HG03354 (cell line): ENCODE data around the gene KRTAP5-10.
"Not testable (repeated sequence)": the region's sequence is repeated elsewhere in the genome, so short reads cannot be mapped to it uniquely, and the experiment has no call there.

Experiments
- ATAC-seq: cut with Tn5 transposase; IDR thresholded peaks from one replicate; pipeline ENCODE4 v1.9.1; 2021; ENCODE audit warnings: mild to moderate bottlenecking; ENCODE audit not compliant: unreplicated experiment, poor library complexity, severe bottlenecking

The KRTAP5-10 gene

DNA sequence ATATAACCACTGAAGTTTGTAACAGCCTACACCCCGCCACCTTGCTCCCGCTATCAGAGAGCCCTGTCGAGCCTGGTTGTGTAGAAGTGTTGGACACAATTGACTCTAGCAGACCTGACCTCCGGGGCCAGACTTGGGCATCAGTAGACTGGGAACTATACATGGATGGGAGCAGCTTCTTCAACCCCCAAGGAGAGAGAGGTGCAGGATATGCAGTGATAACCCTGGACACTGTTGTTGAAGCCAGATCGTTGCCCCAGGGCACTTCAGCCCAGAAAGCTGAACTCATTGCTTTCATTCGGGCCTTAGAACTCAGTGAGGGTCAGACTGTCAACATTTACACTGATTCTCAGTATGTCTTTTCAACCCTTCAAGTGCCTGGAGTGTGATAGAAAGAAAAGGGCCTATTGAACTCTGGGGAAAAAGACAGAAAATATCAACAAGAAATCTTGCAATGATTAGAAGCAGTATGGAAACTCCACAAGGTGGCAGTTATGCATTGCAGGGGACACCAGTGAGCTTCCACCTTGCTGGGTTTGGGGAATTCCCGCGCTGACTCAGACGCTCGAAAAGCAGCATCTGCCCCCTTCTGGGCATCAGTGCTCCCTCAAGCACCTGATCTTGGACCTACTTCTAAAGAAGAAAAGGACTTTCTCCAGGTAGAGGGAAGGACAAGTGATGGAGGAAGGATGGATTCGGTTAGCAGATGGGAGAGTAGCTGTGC, 23.6 kb downstream of the KRTAP5-10 start:
- ATAC-seq, result not testable (repeated sequence)

DNA sequence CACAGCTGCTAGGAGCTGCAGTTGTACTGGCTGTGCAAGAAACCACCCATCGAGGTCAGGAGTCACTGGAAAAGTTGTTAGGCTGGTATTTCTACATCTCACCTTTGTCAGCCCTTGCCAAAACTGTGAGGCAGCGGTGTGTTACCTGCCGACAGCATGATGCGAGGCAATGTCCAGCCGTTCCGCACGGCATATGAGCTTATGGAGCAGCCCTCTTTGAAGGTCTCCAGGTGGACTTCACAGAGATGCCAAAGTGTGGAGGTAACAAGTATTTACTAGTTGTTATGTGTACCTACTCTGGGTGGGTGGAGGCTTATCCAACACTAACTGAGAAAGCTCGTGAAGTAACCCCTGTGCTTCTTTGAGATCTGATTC, 24.2 kb downstream of the KRTAP5-10 start:
- not testable (repeated sequence) for ATAC-seq

DNA sequence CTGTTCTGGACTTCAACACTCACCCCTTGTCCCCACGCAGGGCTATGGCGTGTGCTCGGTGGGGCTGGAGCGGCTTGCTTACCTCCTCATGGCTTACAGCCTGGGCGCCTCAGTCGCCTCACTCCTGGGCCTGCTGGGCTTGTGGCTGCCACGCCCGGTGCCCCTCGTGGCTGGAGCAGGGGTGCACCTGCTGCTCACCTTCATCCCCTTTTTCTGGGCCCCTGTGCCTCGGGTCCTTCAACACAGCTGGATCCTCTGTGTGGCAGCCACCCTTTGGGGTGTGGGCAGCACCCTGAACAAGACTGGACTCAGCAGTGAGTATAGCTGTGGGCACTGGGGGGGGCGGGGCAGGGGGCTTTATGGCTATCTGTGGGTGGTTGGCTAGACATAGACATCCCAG, 37.9 kb downstream of the KRTAP5-10 start:
- ATAC-seq, result not testable (repeated sequence)

DNA sequence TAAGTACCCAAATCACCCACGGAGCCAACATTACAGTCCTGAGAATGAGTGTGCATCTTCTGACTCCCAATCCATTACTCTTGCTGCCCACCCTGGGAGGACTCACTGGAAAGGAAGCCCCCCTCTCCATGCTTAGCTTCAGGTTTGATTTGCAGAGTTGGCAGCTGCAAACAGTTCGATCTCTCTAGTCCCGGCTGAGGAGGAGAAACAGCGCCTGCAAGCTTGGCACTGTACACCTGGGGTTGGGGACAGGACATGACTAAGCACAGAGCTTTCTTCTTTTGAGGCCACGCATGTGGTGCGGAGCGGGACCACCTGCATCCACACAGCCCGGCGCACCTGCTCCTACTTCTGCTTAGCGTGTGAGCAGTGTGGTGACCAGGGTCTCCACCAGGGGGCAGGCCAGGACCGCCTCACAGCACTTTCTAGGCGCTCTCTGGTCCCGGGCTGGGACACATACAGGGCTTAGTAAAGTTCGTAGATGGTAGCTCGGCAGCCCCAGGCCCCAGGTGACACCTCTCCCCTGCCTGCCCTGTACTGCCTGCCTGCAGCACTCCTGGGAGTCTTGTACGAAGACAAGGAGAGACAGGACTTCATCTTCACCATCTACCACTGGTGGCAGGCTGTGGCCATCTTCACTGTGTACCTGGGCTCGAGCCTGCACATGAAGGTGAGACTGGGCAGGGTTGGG, 39.6 kb downstream of the KRTAP5-10 start:
- ATAC-seq, result not testable (repeated sequence)

DNA sequence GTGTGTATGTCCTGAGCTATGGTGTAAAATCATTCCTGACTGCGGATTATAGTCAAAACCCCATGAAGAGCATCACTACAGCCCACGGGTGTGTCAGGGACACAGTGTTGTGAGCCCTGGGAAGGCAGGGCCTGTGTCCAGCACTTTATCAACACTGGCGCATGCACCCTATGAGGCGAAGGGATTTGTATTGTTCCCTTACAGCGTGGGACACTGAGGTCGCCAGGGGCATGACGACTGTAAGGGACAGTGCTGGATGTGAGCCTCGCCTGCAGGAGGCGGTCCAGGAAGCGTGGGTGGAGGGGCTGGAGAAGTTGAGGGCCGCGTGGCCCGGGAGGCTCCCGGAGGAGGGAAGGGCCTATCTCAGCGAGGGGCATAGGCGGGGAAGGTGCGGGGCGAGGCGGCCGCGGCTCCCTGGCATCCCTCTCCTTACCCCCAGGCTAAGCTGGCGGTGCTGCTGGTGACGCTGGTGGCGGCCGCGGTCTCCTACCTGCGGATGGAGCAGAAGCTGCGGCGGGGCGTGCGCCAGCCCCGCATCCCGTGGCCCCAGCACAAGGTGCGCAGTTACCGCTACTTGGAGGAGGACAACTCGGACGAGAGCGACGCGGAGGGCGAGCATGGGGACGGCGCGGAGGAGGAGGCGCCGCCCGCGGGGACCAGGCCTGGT, 41.6 kb downstream of the KRTAP5-10 start:
- not testable (repeated sequence) for ATAC-seq

DNA sequence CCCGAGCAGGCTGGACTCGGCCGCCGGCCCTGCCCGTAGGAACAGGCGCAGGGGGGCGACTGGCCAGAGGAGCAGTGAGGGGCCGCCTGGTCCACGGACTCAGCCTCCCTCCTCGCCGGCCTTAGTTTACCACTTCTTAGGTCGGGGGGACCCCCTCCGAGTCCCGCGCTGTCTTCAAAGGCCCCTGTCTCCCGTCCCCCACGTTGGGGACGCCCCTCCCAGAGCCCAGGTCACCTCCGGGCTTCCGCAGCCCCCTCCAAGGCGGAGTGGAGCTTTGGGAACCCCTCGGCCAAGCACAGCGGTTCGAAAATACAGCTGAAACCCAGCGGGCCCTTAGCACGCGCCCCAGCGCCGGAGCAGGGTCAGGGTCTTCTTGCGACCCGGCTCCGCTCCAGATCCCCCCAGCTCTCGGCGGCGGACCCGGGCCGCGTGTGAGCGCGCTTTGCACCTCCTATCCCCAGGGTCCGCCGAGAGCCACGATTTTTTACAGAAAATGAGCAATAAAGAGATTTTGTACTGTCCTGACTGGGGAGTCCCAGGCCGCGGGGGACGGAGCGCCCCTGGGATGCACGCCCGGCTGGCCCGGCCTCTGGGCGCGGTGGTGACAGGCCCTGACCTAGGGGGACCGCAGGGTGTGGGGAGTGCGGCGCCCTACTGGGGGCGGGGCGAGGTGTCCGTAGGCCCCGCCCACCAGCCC, 42.3 kb downstream of the KRTAP5-10 start:
- ATAC-seq, result not testable (repeated sequence)

DNA sequence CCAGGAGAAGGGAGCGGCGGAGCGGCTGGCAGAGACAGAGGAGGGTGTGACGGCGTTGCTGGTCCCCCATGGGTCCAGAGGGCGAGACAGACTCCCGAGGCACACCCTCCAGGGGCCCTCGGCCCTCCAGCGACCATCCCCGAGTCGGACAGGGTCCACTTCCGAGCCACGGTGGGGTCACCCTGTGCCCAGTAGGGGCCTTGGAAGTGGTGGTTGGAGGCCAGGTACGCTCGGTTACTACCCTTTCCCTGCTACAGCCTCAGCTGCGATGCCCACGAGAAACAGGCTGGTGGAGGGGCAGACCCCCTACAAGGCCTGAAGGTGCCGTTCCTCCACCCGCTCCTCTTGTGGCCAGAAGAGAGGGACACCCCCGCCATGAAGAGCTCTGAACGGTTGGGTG, 42.9 kb downstream of the KRTAP5-10 start:
- not testable (repeated sequence) for ATAC-seq

DNA sequence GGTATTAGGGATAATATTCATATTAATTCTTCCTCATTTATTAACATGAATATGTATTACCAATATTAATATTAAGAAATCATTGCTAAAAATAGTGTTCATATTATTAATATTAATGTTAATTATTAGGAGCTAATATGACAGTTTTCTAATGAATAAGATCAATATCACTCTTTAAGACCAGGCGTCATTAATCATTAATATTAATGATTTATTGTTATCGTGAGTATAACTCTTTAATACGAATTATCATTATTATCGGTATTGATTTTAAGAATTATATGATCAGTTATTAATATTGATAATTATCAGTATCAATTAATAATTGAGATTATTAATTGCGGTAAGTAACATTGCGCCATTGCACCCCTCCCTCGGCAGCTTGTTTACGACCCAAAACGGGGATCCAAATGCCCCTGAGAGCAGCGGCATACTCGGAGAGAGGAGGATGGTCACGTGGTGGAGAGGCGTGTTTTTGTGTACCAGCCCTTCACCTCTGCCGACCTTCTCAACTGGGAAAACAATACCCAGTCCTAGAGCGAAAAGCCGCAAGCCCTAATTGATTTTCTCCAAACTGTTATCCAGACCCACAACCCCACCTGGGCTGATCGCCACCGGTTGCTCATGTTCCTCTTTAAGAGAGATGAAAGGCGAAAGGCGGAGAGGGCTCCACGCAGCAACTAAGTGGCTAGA, 46.0 kb downstream of the KRTAP5-10 start:
- not testable (repeated sequence) for ATAC-seq

DNA sequence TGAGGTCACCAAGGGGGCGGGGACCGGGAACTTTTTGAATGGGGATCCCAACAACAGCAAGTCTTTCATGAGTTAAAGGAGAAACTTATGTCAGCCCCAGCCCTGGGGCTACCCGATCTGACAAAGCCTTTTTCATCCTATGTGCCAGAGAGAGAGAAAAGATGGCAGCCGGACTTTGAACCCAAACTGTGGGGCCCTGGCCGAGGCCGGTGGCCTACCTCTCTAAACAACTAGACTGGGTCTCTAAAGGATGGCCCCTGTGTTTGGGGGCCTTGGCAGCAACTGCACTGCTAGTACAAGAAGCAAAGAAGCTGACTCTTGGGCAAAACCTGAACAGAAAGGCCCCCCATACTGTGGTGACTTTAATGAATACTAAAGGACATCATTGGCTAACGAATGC, 48.6 kb downstream of the KRTAP5-10 start:
- not testable (repeated sequence) for ATAC-seq

DNA sequence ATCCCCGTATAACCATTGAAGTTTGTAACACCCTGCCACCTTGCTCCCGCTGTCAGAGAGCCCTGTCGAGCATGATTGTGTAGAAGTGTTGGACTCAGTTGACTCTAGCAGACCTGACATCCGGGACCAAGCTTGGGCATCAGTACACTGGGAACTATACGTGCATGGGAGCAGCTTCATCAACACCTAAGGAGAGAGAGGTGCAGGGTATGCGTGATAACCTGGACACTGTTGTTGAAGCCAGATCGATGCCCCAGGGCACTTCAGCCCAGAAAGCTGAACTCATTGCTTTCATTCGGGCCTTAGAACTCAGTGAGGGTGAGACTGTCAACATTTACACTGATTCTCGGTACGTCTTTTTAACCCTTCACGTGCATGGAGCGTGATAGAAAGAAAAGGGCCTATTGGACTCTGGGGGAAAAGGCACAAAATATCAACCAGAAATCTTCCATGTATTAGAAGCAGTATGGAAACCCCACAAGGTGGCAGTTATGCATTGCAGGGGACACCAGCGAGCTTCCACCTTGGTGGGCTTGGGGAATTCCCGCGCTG, 49.1 kb downstream of the KRTAP5-10 start:
- ATAC-seq, result not testable (repeated sequence)

DNA sequence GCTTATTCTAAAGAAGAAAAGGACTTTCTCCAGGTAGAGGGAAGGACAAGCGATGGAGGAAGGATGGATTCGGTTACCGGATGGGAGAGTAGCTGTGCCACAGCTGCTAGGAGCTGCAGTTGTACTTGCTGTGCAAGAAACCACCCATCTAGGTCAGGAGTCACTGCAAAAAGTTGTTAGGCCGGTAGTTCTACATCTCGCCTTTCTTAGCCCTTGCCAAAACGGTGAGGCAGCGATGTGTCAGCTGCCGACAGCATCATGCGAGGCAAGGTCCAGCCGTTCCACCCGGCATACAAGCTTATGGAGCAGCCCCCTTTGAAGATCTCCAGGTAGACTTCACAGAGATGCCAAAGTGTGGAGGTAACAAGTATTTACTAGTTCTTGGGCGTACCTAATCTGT, 49.6 kb downstream of the KRTAP5-10 start:
- not testable (repeated sequence) for ATAC-seq
